ENCODE measurements around the gene FOXC1. TPM values are rescaled to one million over a fixed set of nuclear protein-coding genes. Genes with fewer than 3 reads are reported as not detected.

The FOXC1 gene
- total RNA-seq, 4 donors from 2014 or later: 0.75 to 0.96 (median 0.79) TPM

DNA sequence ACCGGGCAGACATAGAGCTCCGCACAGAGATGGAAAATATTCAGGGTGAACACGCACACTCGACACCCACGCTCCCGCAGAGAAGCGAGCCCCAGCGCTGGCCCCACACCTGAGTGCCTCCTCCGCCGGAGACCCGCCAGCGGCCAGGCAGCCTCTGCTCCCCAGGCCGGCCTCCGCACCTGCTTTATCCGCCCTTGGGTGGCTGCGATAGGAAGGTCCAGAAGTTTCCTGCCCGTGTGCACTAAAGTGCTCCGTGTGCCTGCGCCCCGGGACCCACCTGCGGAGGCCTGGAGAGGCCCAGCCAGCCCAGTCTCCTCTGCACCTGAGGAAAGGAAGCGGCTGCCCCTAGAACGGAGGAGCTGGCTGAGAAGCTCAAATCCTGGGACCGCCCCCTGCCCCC lies 10.8 kb upstream of the FOXC1 start:
- Histone ChIP-seq H3K4me1 (peaks cover 0 to 21% (median 10%) of the 10 kb centered on the region in 4 donors), H3K27me3 (peaks cover 98% of the 10 kb centered on the region), H3K4me3 (no peak overlapping the region), H3K9me3 (no peaks in the 10 kb centered on the region), H3K27ac (no peak overlapping the region), H3K36me3 (no peaks in the 10 kb centered on the region)
- intact Hi-C loops (cut with DNase I; ENCODE audit: low total_unique reads) (loop anchor here (5.0 to 10.0 kb wide), 3 partner anchors 593 to 1146 kb away; no protein-coding TSS in a partner anchor), in situ Hi-C loops (cut with MboI; ENCODE audit: low pct_ligation_motif_present in 1 of 4, low pct_unique_long_range_greater_than_20kb in 1 of 4, low sequenced_read_pairs in 3 of 4) (loop anchor here (10.0 to 25.0 kb wide), 5 partner anchors 596 to 1138 kb away; no protein-coding TSS in a partner anchor)
- WGBS, 2 donors (ENCODE audit: low coverage in 1 of 2): 95% methylated on average over 24 of the region's 24 CpGs; no CpG with 5 or more reads in 1 of the 2 donors
- TF ChIP-seq POLR2AphosphoS5 (IDR thresholded peaks at IDR 0.05): no peak
- TF ChIP-seq, protein P1, sequence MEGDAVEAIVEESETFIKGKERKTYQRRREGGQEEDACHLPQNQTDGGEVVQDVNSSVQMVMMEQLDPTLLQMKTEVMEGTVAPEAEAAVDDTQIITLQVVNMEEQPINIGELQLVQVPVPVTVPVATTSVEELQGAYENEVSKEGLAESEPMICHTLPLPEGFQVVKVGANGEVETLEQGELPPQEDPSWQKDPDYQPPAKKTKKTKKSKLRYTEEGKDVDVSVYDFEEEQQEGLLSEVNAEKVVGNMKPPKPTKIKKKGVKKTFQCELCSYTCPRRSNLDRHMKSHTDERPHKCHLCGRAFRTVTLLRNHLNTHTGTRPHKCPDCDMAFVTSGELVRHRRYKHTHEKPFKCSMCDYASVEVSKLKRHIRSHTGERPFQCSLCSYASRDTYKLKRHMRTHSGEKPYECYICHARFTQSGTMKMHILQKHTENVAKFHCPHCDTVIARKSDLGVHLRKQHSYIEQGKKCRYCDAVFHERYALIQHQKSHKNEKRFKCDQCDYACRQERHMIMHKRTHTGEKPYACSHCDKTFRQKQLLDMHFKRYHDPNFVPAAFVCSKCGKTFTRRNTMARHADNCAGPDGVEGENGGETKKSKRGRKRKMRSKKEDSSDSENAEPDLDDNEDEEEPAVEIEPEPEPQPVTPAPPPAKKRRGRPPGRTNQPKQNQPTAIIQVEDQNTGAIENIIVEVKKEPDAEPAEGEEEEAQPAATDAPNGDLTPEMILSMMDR (IDR thresholded peaks at IDR 0.05): no peak
- no peak for TF ChIP-seq POLR2A (IDR thresholded peaks at IDR 0.05)
- no peak for TF ChIP-seq EP300 (IDR thresholded peaks at IDR 0.05; ENCODE audit: low read depth)
- DNase-seq: no peak

DNA sequence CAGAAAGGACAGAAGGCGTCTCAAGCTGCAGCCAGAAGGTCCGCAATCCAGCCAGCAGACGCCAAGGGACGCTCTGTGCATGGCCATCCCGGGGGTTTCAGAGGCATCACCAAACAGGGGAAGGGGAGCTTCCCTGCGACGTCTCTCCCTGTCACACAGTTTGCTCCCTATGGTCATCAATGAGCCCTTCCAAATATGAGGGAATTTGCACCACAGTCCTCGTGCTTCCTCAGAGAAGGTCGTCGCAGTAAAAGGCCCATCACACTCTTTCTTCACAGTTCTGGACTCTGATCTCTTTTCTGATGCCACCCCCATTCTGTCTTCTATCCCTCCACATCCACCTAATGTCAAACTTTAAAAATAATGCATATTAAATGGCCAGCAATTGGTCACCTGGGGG lies 10.2 kb upstream of the FOXC1 start:
- no peaks in the 10 kb centered on the region for H3K9me3 ChIP-seq
- H3K36me3 ChIP-seq: no peaks in the 10 kb centered on the region
- H3K4me3 ChIP-seq: no peak overlapping the region
- WGBS, 2 donors (ENCODE audit: low coverage in 1 of 2): 87 to 96% methylated on average over 7 to 10 of the region's 10 CpGs
- intact Hi-C loops (cut with DNase I; ENCODE audit: low total_unique reads): loop anchor here (5.0 to 10.0 kb wide), 3 partner anchors 593 to 1145 kb away; no protein-coding TSS in a partner anchor
- in situ Hi-C loops (cut with MboI; ENCODE audit: low pct_ligation_motif_present in 1 of 4, low pct_unique_long_range_greater_than_20kb in 1 of 4, low sequenced_read_pairs in 3 of 4): loop anchor here (10.0 to 25.0 kb wide), 5 partner anchors 595 to 1138 kb away; no protein-coding TSS in a partner anchor
- TF ChIP-seq EP300 (IDR thresholded peaks at IDR 0.05; ENCODE audit: low read depth) (no peak), POLR2AphosphoS5 (IDR thresholded peaks at IDR 0.05) (no peak), POLR2A (IDR thresholded peaks at IDR 0.05) (no peak)
- TF ChIP-seq, protein P1 (IDR thresholded peaks at IDR 0.05): no peak
- H3K27me3 ChIP-seq: peaks cover 98% of the 10 kb centered on the region
- DNase-seq: no peak
- H3K27ac ChIP-seq: no peak overlapping the region
- H3K4me1 ChIP-seq: peaks cover 4 to 27% (median 16%) of the 10 kb centered on the region in 4 donors

DNA sequence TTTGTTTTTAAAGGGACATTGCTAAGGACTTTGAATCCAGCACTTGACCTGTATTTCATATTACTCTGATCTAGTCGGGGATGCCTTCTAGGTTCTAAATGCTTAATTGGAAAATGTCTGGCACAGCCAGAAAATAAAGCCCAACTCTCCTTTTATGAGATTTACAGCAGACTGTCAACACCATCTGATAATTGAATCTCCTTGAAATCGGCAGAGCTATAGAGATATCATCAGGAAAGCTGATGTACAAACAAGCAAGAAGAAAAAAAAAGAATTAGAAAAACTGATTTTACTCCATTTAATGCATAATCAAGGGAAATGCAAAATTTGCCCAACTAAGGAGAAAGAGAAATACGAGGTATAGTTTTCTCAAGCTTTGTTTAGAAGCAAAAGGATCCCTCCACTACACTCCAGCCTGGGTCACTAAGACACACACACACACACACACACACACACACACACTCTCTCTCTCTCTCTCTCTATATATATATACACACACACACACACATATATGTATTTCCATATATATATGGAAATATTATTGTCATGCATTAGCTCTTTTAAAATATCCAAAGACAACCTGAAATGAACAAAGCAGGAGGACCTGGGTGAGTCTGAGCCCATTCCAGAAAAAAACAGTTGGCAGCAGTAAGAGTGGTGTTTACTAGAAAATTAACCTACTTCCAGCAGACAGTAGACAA lies 9.5 kb upstream of the FOXC1 start:
- Histone ChIP-seq H3K27ac (no peak overlapping the region), H3K36me3 (no peaks in the 10 kb centered on the region), H3K9me3 (no peaks in the 10 kb centered on the region), H3K4me3 (no peak overlapping the region), H3K27me3 (peaks cover 98% of the 10 kb centered on the region), H3K4me1 (peaks cover 11 to 34% (median 24%) of the 10 kb centered on the region in 4 donors)
- TF ChIP-seq, protein P1 (IDR thresholded peaks at IDR 0.05): no peak
- TF ChIP-seq EP300 (IDR thresholded peaks at IDR 0.05; ENCODE audit: low read depth): no peak
- no peak for TF ChIP-seq POLR2AphosphoS5 (IDR thresholded peaks at IDR 0.05)
- TF ChIP-seq POLR2A (IDR thresholded peaks at IDR 0.05): no peak
- 53 to 63% methylated on average over 2 to 3 of the region's 3 CpGs for WGBS, 2 donors (ENCODE audit: low coverage in 1 of 2)
- no peak for DNase-seq
- intact Hi-C loops (cut with DNase I; ENCODE audit: low total_unique reads): loop anchor here (5.0 to 10.0 kb wide), 3 partner anchors 505 to 1037 kb away; no protein-coding TSS in a partner anchor
- in situ Hi-C loops (cut with MboI; ENCODE audit: low pct_ligation_motif_present in 1 of 4, low pct_unique_long_range_greater_than_20kb in 1 of 4, low sequenced_read_pairs in 3 of 4): no loop called here

DNA sequence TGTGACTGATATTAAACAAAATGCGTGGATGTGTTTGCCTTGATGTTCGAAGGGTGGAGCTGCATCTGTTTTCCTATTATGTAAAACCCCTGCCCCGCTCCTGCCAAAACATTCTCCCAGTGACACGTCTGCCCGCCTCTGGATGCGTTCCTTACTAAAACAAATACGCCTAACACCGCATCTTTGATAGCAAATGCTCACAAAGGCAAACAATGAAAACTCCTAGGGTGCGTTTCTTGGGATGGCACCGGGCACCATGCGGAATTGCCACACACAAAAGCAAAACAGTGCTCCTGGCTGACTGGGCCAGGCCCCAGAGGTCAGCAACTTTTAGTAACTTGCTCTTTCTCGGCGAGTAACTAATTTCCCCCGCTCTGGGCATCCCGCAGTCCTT lies 9.0 kb upstream of the FOXC1 start:
- no peaks in the 10 kb centered on the region for H3K9me3 ChIP-seq
- in situ Hi-C loops (cut with MboI; ENCODE audit: low pct_ligation_motif_present in 1 of 4, low pct_unique_long_range_greater_than_20kb in 1 of 4, low sequenced_read_pairs in 3 of 4): no loop called here
- TF ChIP-seq, protein P1 (IDR thresholded peaks at IDR 0.05): no peak
- TF ChIP-seq EP300 (IDR thresholded peaks at IDR 0.05; ENCODE audit: low read depth): no peak
- TF ChIP-seq POLR2A (IDR thresholded peaks at IDR 0.05): no peak
- TF ChIP-seq POLR2AphosphoS5 (IDR thresholded peaks at IDR 0.05): no peak
- WGBS, 2 donors (ENCODE audit: low coverage in 1 of 2): 42 to 57% methylated on average over 8 to 15 of the region's 15 CpGs
- peaks cover 98% of the 10 kb centered on the region for H3K27me3 ChIP-seq
- H3K27ac ChIP-seq: no peak overlapping the region
- no peaks in the 10 kb centered on the region for H3K36me3 ChIP-seq
- intact Hi-C loops (cut with DNase I; ENCODE audit: low total_unique reads): loop anchor here (5.0 to 10.0 kb wide), 3 partner anchors 504 to 1037 kb away; no protein-coding TSS in a partner anchor
- H3K4me1 ChIP-seq: peaks cover 12 to 40% (median 28%) of the 10 kb centered on the region in 4 donors
- no peak for DNase-seq
- H3K4me3 ChIP-seq: no peak overlapping the region

Measured in transverse colon (tissue), 4 donors.